Islet of Langerhans (tissue), 1 donor: ENCODE data around the gene TTN.
"Not testable (repeated sequence)": the region's sequence is repeated elsewhere in the genome, so short reads cannot be mapped to it uniquely, and the experiment has no call there.

ENCODE experiments used
- FAIRE-seq: peaks from one replicate; lab custom pipeline; 2011; peaks lifted over from hg19 to GRCh38; lab: Jason Lieb, UNC

The TTN gene

DNA sequence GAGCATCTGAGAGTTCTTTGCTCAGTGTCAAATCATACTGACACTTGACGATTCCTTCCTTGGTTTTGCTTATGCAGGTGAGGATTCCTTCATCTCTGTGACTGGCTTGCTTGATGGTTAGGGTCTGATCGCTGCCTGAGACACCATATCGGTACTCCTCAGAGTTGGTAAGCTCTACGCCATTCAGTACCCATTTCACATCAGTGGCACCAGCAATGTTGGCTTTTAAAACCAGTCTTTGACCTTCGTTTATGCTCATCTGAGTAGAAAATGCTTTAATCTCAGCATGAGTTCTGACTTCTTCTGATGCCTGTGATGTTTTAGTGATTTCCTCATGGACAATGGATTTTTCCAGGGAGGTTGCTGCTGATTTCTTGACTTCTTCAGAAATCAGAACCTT, 278.6 kb downstream of the TTN start:
- no peak for FAIRE-seq

DNA sequence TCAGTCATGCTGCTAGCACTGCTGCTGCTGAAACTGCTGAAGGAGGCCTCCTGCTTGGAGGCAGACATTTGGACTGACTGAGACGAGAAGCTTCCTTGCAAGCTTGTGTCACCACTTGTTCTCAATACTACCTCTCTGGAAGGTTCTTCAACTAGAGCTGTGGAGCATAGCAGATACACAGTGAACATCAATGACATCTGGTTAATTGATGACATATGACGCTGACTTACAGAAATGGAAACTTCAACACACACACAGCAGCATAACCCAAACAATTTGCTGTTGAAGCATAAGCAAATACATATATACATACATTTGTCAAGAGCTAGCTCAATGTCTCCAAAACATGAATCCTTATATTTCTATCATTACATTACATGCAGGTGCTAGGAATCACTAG, 279.6 kb downstream of the TTN start:
- FAIRE-seq, result no peak

DNA sequence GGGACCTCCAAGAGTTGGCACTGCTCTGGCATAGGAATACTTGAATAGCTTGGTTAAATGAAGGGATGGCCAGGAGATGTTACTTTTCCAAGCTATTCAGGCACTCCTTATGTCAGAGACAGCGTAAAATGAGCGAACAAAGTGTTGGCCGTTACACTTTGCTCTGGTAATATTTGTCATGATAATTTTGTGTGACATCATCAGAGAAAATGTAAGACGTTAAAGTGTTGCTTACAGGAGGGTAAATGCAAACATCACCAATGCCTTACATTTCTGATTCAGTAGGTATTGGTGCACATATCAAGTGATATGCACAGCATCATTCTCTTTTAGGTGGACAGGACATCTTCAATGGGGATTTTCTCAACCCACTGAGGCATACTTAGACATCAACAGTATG, 281.0 kb downstream of the TTN start:
- FAIRE-seq, result no peak

DNA sequence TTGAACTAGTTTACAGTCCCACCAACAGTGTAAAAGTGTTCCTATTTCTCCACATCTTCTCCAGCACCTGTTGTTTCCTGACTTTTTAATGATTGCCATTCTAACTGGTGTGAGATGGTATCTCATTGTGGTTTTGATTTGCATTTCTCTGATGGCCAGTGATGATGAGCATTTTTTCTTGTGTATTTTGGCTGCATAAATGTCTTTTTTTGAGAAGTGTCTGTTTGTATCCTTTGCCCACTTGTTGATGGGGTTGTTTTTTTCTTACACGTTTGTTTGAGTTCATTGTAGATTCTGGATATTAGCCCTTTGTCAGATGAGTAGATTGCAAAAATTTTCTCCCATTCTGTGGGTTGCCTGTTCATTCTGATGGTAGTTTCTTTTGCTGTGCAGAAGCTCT, 281.8 kb downstream of the TTN start:
- FAIRE-seq, result not testable (repeated sequence)

DNA sequence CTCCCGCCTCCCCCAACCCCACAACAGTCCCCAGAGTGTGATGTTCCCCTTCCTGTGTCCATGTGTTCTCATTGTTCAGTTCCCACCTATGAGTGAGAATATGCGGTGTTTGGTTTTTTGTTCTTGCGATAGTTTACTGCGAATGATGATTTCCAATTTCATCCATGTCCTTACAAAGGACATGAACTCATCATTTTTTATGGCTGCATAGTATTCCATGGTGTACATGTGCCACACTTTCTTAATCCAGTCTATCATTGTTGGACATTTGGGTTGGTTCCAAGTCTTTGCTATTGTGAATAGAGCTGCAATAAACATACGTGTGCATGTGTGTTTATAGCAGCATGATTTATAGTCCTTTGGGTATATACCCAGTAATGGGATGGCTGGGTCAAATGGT, 282.2 kb downstream of the TTN start:
- FAIRE-seq, result not testable (repeated sequence)

DNA sequence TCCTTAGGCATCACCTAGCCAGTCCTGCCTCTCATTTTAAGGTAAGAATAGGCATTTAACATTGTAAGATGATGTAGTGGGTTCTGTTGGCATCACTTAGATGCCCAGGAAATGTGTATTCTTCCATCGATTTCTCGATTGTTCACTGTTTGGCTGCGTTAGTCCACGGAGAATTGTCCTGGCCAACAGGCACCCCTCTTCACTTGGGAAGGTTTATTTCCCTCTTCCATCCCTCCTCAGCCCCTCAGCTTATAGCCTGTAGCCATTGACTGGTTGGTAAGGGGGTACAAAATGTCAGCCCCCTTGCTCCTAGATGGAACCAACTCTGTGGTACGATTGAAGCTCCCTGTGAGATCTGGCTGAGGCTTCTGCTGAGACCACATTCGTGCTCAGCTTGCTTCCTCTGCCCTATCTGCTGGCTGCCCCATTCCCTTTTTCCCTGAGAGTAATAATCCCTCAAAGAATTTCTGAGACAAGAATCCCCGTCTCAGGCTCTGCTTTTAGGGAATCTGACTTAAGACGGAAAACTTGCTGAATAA, 283.6 kb downstream of the TTN start:
- FAIRE-seq, result no peak

DNA sequence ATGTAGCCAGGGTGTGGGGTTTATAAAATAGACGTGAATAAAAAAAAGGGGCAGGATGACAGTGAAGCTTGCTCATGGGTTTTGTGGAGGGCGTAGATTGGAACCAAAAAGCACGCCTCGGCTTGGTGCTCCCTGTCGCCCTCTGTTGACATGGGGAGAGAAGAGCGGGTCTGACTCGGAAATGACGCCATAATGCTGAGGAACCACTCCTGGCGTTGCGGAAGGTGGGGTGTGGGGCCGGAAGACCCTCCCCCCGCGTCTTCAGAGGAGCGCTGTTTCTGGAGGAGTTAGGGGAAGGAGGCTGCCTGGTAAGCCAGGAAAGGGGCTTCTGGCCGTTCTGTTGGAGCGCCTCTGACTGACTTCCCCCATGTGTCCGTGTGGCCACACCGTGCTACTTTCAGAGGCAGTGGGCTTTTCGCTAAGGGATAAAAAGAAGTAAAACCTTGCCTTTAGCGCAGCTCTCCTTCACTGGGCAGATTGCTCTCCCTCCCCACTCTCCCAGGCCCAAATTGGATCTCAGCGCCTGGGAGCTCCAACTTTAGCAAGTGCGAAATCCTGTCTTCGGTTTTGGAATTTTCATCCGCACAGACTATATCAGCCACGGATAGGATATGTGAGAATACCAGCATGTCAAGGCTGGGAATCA, 284.1 kb downstream of the TTN start:
- no peak for FAIRE-seq

DNA sequence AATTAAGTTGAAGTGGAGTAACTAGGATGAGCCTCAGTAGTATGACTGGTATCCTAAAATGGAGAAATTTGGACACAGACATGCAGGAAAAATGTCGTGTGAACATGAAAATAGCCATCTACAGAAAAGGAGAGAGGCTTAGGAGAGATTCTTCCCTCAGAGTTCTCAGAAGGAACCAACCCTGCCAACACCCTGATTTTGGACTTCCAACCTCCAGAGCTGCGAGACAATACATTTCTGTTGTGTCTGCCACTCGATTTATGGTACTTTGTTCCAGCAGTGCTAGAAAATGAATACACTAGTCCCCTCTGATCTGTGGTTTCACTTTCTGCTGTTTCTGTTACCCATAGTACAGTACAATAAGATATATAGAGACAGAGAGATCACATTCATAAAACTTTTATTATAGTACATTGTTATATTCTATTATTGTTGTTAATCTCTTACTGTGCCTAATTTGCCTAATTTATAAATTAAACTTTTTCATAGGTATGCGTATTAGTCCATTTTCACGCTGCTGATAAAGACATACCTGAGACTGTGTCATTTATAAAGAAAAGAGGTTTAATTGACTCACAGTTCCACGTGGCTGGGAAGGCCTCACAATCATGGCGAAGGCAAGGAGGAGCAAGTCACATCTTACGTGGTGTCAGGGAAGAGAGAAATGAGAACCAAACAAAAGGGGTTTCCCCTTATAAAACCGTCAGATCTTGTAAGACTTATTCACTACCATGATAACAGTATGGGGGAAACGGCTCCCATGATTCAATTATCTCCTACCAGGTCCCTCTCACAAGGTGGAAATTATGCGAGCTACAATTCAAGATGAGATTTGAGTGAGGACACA, 285.7 kb downstream of the TTN start:
- FAIRE-seq, result no peak

DNA sequence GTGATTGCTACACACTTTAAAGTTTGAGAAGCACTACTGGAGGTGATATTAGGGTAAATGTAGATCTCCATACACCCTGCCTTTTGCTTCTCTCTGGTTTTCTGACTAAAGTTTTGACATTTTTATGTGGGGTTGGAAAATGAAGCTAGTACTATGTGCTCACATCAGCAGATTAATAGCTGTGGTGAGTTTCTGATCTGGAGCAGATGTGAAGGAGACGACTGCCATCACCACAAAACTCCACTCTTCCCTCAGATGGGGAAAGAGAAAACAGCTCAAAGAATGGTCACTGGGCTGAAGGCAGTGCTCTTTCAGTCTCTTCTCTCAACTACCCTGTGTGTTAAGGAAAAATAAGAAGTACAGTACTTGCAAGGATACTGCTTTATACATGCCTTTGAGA, 289.7 kb downstream of the TTN start:
- FAIRE-seq, result no peak

DNA sequence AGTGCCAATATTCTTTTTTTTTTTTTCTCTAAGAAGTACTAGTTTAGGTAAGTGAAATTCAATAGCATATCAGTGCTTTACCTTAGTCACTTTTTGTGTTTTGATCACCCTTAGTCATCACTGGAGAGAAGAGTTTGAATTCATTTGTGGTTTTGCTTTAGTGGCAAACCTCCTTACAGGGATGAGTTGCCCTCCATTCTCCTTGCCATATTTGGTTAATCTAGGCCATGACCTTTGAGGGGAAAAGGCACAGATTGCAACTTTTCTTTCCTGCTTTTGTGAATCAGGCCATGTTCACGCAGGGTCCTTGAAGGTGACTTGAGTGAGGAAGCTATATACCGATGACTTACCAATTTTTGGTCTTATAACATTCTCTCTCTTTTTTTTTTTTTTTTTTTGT, 292.6 kb downstream of the TTN start:
- FAIRE-seq, result no peak

DNA sequence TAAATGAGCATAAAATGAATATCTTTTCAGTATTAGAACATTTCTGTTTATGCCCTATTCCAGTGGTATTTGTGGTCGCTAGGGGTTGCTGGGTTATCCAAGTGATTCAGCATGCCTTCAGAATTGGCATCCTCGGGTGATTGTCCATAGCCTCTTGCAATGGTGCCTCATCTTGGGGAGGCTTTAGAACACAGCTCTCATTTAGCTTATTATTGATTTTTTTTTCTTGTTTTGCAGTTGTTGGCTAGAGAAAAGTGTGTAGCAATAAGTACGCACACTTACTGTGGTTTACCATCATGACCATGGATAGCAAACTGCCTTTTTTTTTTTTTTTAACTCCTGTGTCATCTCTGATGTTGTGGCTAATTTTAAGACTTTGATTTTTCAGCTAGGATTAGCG, 293.3 kb downstream of the TTN start:
- no peak for FAIRE-seq

DNA sequence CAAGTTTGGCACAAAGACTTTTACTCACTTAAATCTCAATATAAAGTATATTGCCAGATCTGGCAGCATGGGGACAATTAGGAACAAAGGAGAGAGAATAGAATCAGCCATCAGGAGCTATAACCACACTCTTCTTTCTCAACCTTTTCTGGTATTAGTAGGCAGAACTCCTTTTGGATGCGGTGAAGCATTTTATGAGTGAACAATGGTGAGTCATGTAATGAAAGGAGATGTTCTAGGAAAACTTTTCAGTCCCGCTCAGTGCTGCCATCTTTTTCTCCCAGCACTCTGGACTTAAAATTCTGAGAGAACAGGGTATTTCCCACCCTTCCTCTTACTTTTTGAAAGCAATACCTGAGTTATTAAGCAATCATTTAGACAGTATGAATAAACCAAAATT, 294.7 kb downstream of the TTN start:
- no peak for FAIRE-seq

DNA sequence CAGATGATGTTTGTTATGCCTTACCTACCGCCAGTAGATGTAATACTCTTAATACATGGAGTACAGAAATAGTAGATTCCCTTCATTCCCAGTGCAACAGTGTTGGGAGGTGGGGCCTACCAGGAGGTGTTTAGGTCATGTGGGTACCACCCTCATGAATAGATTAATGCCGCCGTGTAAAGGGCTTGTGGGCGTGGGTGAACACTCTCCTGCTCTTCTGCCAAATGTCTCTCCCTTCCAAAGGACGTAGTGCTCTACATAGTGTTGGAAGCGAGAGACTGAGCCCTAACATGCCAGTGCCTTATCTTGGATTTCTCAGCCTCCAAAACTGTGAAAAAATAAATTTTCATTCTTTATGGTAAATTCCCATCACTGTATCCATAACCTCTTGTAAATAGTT, 296.8 kb downstream of the TTN start:
- no peak for FAIRE-seq

DNA sequence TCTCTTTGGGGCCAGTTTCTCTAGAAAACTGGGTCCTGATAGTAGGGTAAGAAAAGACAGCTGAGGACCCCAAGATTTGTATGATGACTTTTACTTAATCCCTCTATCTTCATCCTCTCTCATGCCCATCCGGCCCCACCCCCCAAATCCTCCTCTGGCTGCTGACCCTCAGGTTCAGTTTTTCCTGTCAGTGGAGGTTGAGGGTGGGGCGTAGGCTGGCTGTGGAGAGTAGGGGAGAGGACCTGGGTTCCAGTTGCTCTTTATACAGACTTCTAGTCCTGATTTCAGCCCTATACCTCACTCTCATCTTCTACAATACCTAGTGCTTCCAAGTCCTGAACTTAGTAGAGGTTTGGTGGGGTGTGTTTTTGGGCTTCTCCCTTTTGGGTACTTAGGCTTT, 298.6 kb downstream of the TTN start:
- FAIRE-seq, result no peak

DNA sequence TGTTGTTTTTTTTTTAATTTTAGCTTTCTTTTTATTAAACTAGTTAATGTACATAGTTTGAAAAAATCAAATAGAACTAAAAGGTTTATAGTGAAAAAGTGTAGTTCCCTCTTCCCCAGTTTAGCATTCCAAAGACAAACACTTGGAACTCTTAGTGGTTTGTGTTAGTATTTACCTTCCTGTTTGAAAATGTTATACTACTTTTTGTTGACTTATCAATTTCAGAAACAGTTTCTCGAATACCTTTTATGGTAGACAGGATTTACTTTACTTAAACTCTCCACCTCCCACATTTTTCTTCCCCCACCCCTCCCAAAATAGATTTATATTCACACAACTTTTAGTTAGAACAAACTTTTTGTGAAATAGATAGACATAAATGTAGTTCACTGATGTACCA, 300.3 kb downstream of the TTN start:
- no peak for FAIRE-seq

DNA sequence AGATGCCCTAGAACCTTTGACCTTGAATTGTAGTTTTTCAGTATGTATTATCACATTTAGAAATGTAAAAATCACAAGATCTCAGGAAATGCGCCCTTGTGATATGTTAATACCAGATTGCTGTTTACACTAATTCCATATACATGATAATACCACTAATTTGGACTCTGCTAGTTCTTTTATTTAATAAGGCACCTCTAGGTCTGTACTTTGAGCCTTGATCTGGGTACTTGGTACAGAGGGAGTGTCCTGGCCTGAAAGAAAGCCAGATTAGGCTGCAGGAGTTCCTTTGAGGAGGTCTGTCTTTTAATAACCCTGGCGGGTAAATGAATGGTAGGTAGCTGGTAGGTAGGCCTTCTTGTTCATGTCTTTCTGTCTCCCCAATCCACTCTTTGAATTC, 300.7 kb downstream of the TTN start:
- FAIRE-seq, result no peak

DNA sequence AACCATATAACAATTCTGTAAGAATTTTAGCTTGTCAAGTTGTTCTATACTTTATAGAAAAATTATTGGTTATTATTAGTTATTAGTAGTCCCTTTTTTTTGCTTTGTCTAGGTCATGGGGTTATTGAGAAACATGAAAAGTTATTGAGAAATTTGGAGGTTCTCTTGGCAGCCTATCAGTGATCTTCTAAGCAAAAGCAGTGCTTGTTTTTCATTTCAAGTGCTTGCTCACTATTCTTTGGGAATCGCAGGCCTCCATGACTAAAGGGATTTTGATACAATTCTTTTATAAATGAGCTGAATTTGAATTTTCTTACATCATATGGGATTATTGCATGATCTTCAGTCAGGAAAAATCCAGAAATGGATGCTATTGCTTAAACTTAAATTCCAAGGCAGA, 301.1 kb downstream of the TTN start:
- FAIRE-seq, result no peak

DNA sequence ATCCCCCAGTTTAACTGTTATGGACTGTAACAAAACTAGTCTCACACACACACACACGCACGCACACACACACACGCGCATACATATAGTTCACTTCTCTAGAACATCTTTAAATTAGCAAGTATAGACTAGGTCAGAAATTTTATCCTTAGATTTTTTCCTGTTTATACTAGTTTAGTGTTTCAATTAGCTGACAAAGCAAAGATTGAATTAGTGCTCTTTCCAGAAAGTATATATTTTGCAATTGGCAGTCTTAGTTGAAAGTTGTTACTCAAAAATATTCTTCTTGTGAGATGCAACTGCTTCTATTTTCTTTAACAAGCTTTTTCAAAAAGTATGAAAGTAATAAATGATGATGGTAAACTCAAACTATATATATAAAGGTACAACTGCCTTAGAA, 304.5 kb downstream of the TTN start:
- no peak for FAIRE-seq

DNA sequence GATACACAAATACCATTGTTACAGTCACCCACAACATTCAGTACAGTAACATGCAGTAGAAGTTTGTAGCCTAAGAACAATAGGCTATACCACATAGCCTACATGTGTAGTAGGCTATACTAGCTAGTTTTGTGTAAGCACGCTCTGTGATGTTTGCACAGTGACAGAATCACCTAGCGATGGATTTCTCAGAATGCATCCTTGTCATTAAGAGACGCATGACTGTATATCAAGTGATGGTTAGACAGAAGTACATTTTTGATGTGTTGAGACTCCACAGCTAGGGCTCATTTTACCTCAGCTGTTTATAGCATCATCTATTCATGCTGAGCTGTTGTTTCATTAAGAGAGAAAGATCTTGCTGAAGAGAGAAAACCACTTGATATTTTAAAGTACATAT, 307.6 kb downstream of the TTN start:
- no peak for FAIRE-seq

DNA sequence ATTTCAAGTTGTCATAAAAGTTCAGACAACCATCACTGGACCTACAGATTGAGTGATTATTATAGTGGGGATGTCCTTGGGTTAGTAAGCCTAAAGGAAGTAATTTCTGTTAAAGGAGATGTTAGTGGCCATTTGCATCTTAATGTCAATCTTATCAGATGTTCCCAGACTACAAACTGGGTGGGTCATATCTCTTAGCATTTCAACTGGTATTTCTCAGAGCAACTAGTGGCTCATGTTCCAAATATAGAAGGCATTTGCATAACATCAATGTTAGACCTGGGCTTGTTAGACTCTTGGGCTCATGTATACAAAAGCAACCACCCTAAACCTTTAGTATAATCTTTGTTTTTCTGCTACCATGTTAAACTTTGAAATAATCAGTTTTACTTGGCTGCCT, 309.1 kb downstream of the TTN start:
- FAIRE-seq, result no peak

DNA sequence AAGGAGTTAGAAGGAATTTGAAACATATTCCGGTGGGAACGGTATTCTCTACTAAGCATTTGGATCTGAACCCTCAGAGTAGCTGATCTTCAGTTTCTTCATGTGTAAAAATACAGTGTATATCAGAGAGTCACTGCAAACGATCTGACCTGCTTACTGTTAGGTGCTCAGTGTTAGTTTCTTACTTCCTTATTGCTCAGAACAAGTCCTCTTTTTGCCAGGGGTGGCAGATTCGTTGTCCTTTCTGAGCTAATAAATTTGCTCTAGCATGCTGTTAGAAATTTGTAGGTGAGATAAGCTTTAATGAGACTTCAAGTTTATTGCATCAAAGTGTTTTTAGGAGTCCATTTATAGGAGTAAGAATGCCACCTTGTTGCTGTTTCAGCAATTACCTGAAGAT, 311.2 kb downstream of the TTN start:
- no peak for FAIRE-seq

DNA sequence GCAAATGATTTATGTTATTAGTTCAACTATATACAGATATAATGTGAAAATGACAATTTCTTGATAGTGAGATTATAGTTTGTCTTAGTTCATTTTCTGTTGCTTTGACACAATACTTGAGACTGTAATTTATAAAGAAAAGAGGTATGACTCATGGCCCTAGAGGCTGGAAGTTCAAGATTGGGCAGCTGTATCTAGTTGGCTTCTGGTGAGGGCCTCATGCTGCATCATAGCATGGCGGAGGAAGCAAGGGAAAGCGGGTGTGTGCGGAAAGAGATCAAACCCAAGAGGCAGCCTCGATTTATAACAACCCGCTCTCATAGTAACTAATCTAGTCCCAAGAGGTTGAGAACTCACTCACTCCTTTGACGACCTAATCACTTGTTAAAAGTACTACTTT, 315.6 kb downstream of the TTN start:
- no peak for FAIRE-seq

DNA sequence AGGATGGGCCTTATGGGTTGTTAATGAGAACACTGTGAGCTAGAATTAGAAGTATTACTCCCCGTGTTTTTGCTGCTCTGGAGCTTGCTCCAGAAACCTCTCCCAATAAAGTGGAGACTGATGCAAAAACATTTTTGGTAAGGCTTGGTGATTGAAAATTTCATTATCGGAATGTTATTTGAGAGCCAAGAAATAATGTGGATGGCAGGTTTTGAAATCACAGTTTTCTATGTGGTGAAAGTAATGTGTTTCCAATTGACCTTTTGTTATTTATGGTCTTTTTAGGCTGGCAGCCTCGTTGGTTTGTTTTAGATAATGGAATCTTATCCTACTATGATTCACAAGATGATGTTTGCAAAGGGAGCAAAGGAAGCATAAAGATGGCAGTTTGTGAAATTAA, 321.9 kb downstream of the TTN start:
- FAIRE-seq, result no peak
